ENCODE results near the gene FAM20C.

Gene FAM20C

GRCh38 chr7:159370-160270 is 32.8 kb upstream of the FAM20C start:
- DNase-seq (ENCODE audit: low read depth in 2 of 2): no peak

GRCh38 chr7:160958-161725 is 31.2 kb upstream of the FAM20C start:
- DNase-seq (ENCODE audit: low read depth in 2 of 2): no peak

GRCh38 chr7:162632-163297 is 29.6 kb upstream of the FAM20C start:
- DNase-seq (ENCODE audit: low read depth in 2 of 2): no peak

GRCh38 chr7:163298-163695 is 29.1 kb upstream of the FAM20C start:
- DNase-seq (ENCODE audit: low read depth in 2 of 2): no peak

GRCh38 chr7:163971-164881 is 28.1 kb upstream of the FAM20C start:
- no peak for DNase-seq (ENCODE audit: low read depth in 2 of 2)

GRCh38 chr7:164882-165660 is 27.3 kb upstream of the FAM20C start:
- no peak for DNase-seq (ENCODE audit: low read depth in 2 of 2)

- no peak for DNase-seq (ENCODE audit: low read depth in 2 of 2)
Observed at GRCh38 chr7:165661-166337, 26.6 kb upstream of the FAM20C start.

- no peak for DNase-seq (ENCODE audit: low read depth in 2 of 2)
Observed at GRCh38 chr7:166338-167060, 25.9 kb upstream of the FAM20C start.

GRCh38 chr7:167090-167855 is 25.1 kb upstream of the FAM20C start:
- DNase-seq (ENCODE audit: low read depth in 2 of 2): no peak

- no peak for DNase-seq (ENCODE audit: low read depth in 2 of 2)
Observed at GRCh38 chr7:167976-168791, 24.2 kb upstream of the FAM20C start.

- DNase-seq (ENCODE audit: low read depth in 2 of 2): no peak
Observed at GRCh38 chr7:169276-170172, 22.8 kb upstream of the FAM20C start.

GRCh38 chr7:170551-171363 is 21.6 kb upstream of the FAM20C start:
- no peak for DNase-seq (ENCODE audit: low read depth in 2 of 2)

- DNase-seq (ENCODE audit: low read depth in 2 of 2): no peak
Observed at GRCh38 chr7:171364-171904, 20.9 kb upstream of the FAM20C start.

GRCh38 chr7:171912-172515 is 20.4 kb upstream of the FAM20C start:
- DNase-seq (ENCODE audit: low read depth in 2 of 2): no peak
